ENCODE measurements around the gene TRAF4. TPM values are rescaled to one million over a fixed set of nuclear protein-coding genes. Genes with fewer than 3 reads are reported as not detected.
A peak's percentile ranks its signal among the peaks of the same experiment; 100 is the strongest.

The TRAF4 gene
- total RNA-seq, 4 donors from 2014 or later, result 83.3 to 228 (median 184) TPM

DNA sequence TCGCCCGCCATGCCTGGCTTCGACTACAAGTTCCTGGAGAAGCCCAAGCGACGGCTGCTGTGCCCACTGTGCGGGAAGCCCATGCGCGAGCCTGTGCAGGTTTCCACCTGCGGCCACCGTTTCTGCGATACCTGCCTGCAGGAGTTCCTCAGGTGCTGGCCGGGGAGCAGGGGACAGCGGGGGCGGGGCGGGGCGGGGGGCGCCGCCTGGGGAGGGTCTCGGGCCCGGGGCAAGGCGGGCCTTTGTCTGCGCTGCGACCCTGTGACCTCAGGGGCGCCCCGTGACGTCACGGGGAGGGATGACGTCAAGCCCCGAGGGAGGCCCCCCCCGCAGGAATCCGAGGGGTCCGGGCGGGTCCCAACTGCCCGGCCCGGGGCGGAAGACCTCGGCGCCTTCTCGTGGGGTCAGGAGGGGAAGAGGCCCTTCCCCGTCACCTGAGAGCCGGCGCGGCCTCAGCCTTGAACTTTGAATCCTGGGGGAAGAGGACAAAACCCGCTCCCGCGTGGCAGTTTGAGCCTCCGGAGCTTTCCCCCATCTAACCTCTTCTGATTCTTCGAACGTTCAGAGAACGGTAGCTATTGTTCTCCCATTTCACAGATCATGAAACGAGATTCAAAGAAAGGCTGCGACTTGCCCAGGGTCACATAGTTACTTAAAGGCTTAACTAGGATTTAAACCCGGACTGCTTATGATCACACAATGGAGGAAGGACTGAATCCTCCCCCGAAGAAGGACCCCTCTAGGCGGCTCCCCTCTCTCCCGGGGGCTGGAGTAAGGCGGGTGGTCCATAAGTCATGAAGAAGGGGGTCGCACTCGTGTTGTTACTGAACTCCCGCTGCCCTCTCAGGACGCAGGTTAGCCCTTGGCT, 527 bp downstream of the TRAF4 start:
- TF ChIP-seq POLR2A (IDR thresholded peaks at IDR 0.05), result peak; percentile 26 to 49
- TF ChIP-seq, protein P1, sequence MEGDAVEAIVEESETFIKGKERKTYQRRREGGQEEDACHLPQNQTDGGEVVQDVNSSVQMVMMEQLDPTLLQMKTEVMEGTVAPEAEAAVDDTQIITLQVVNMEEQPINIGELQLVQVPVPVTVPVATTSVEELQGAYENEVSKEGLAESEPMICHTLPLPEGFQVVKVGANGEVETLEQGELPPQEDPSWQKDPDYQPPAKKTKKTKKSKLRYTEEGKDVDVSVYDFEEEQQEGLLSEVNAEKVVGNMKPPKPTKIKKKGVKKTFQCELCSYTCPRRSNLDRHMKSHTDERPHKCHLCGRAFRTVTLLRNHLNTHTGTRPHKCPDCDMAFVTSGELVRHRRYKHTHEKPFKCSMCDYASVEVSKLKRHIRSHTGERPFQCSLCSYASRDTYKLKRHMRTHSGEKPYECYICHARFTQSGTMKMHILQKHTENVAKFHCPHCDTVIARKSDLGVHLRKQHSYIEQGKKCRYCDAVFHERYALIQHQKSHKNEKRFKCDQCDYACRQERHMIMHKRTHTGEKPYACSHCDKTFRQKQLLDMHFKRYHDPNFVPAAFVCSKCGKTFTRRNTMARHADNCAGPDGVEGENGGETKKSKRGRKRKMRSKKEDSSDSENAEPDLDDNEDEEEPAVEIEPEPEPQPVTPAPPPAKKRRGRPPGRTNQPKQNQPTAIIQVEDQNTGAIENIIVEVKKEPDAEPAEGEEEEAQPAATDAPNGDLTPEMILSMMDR (IDR thresholded peaks at IDR 0.05), result no peak
- Histone ChIP-seq H3K9me3 (no peaks in the 10 kb centered on the region), H3K27ac (peak overlapping the region; percentile 99 to 100 (median 99)), H3K27me3 (no peaks in the 10 kb centered on the region), H3K4me1 (peaks cover 3 to 52% (median 34%) of the 10 kb centered on the region in 4 donors), H3K36me3 (peaks cover 0 to 20% (median 0%) of the 10 kb centered on the region in 3 donors), H3K4me3 (peak overlapping the region; percentile 79 to 97 (median 90))
- peak; percentile 77 to 82 (median 80) for DNase-seq

GRCh38 chr17:28744972-28745785, 1.4 kb downstream of the TRAF4 start:
- TF ChIP-seq, protein P1 (IDR thresholded peaks at IDR 0.05), result no peak
- no peak for TF ChIP-seq POLR2A (IDR thresholded peaks at IDR 0.05)
- Histone ChIP-seq H3K9me3 (no peaks in the 10 kb centered on the region), H3K4me1 (peaks cover 3 to 59% (median 35%) of the 10 kb centered on the region in 4 donors), H3K4me3 (peak overlapping the region; percentile 79 to 97 (median 90)), H3K27ac (peak overlapping the region; percentile 99 to 100 (median 99)), H3K27me3 (no peaks in the 10 kb centered on the region), H3K36me3 (peaks cover 0 to 24% (median 0%) of the 10 kb centered on the region in 3 donors)
- peak; percentile 63 to 74 (median 74) for DNase-seq

GRCh38 chr17:28745786-28746411, 2.1 kb downstream of the TRAF4 start:
- peak overlapping the region; percentile 79 to 97 (median 90) for H3K4me3 ChIP-seq
- TF ChIP-seq, protein P1 (IDR thresholded peaks at IDR 0.05), result no peak
- TF ChIP-seq POLR2A (IDR thresholded peaks at IDR 0.05), result peak; percentile 45 to 46
- H3K36me3 ChIP-seq, result peaks cover 0 to 31% (median 0%) of the 10 kb centered on the region in 3 donors
- no peaks in the 10 kb centered on the region for H3K9me3 ChIP-seq
- H3K27me3 ChIP-seq, result no peaks in the 10 kb centered on the region
- peak in 2 of 3 donors; percentile 77 to 81 for DNase-seq
- H3K4me1 ChIP-seq, result peaks cover 3 to 59% (median 33%) of the 10 kb centered on the region in 4 donors
- H3K27ac ChIP-seq, result peak overlapping the region; percentile 99 to 100 (median 99)

GRCh38 chr17:28746611-28747050, 2.8 kb downstream of the TRAF4 start:
- H3K4me3 ChIP-seq, result peak overlapping the region in 2 of 4 donors; percentile 92 to 97
- H3K27ac ChIP-seq, result peak overlapping the region; percentile 99 to 100 (median 99)

More at GRCh38 chr17:28746611-28747050, 2.8 kb downstream of the TRAF4 start:
- DNase-seq, result peak in 2 of 3 donors; percentile 90 to 91
- H3K36me3 ChIP-seq, result peaks cover 0 to 39% (median 0%) of the 10 kb centered on the region in 3 donors
- no peaks in the 10 kb centered on the region for H3K27me3 ChIP-seq
- no peaks in the 10 kb centered on the region for H3K9me3 ChIP-seq
- H3K4me1 ChIP-seq, result peaks cover 3 to 59% (median 28%) of the 10 kb centered on the region in 4 donors
- TF ChIP-seq, protein P1 (IDR thresholded peaks at IDR 0.05), result peak in 1 of 6 experiments; percentile 13
- peak in 1 of 2 donors; percentile 52 for TF ChIP-seq POLR2A (IDR thresholded peaks at IDR 0.05)

Measured in Peyer's patch (tissue), 4 donors.